Spleen (tissue), 11 donors: ENCODE results near the gene SMARCD2. TPM values are rescaled to one million over a fixed set of nuclear protein-coding genes. Genes with fewer than 3 reads are reported as not detected.

ENCODE experiments used
- DNase-seq: peaks from one replicate; pipeline ENCODE4 v3.0.0-alpha.2; 2020
- H3K27ac ChIP-seq, 8 donors: fragments of 200-600 bp; sonication (generic) in 7 of 8; 1 replicate in 4 of 8; 2 replicates in 4 of 8; pipeline versions ENCODE4 v1.5.0 to v1.8.0; 2016 to 2021; ENCODE audit warnings: inconsistent platforms in 4 of 8, mild to moderate bottlenecking in 4 of 8, moderate library complexity in 1 of 8
- H3K27me3 ChIP-seq, 7 donors: fragments of 200-600 bp; sonication (generic) in 6 of 7; replicated peaks in 1 of 7; 1 replicate in 4 of 7; 2 replicates in 3 of 7; pipeline versions ENCODE4 v1.5.0 to v1.8.0; 2016 to 2021; ENCODE audit warnings: inconsistent platforms in 3 of 7, mild to moderate bottlenecking in 1 of 7
- H3K36me3 ChIP-seq, 6 donors: fragments of 200-600 bp; sonication (generic) in 5 of 6; 1 replicate in 4 of 6; 2 replicates in 2 of 6; pipeline versions ENCODE4 v1.5.0 to v1.8.0; 2016 to 2021; ENCODE audit warnings: inconsistent platforms in 2 of 6
- H3K4me1 ChIP-seq, 6 donors: fragments of 200-600 bp; sonication (generic) in 5 of 6; 1 replicate in 3 of 6; 2 replicates in 3 of 6; pipeline versions ENCODE4 v1.5.0 to v1.8.0; 2016 to 2021; ENCODE audit warnings: inconsistent platforms in 3 of 6
- H3K4me3 ChIP-seq, 8 donors: fragments of 200-600 bp; sonication (generic) in 7 of 8; 1 replicate in 4 of 8; 2 replicates in 4 of 8; pipeline versions ENCODE4 v1.5.0 to v1.8.0; 2016 to 2021; ENCODE audit warnings: inconsistent platforms in 4 of 8, mild to moderate bottlenecking in 4 of 8, moderate library complexity in 2 of 8
- H3K9me3 ChIP-seq, 8 donors: fragments of 200-600 bp; sonication (generic) in 7 of 8; 1 replicate in 4 of 8; 2 replicates in 4 of 8; pipeline versions ENCODE4 v1.5.0 to v1.8.0; 2016 to 2021; ENCODE audit warnings: inconsistent platforms in 4 of 8
- POLR2A ChIP-seq, 3 donors: fragments of 450-650 bp; IDR thresholded peaks; one replicate each; pipeline ENCODE4 v1.5.1; 2017; ENCODE audit warnings: antibody characterized with exemption in 3 of 3, mild to moderate bottlenecking in 1 of 3
- POLR2AphosphoS5 ChIP-seq, 3 donors: sonication (generic); formaldehyde crosslinking; IDR thresholded peaks; one replicate each; pipeline ENCODE4 v1.5.1; 2017; ENCODE audit warnings: antibody characterized with exemption in 3 of 3
- WGBS, 5 donors: extraction: QIAGEN DNeasy Blood & Tissue Kit in 3 of 5; methylation state at CpG; one replicate each; pipeline versions ENCODE4 v1.1.5 to v1.1.7; 2013 to 2018; 5-methylcytosine and 5-hydroxymethylcytosine counted together
- intact Hi-C: fragments of 100-400 bp; cut with DNase I; formaldehyde crosslinking; loops from one replicate; pipeline ENCODE4 v1.15.0; 2023; ENCODE audit warnings: low total_unique reads
- polyA plus RNA-seq, 3 donors: library from polyadenylated mRNA; stranded (reverse); fragments of 200-250 nt; gene quantifications; one replicate each; pipeline ENCODE4 v1.2.1, GENCODE V29; 2013
- total RNA-seq, 7 donors: library from RNA; depleted of rRNA in 3 of 7; stranded (reverse); fragments of >200 nt in 3 of 7; fragmentation: NEBNext Ultra II Directional in 4 of 7; extraction: Animal tissue kit (Norgen Biotek cat#: 25700) in 4 of 7; gene quantifications; one replicate each; pipeline versions ENCODE4 v1.1.0 to v1.2.1, GENCODE V29; 2016 to 2021
- TF ChIP-seq, protein P1 (sequence below), 11 experiments: fragments of 200-600 bp in 7 of 11; fragments of 450-650 bp in 4 of 11; sonication (generic) in 4 of 11; IDR thresholded peaks in 8 of 11; conservative IDR thresholded peaks in 3 of 11; 1 replicate in 7 of 11; 2 replicates in 4 of 11; pipeline versions ENCODE4 v1.4.0 to v1.8.0; 2016 to 2021; ENCODE audit warnings: antibody characterized with exemption in 11 of 11, inconsistent platforms in 4 of 11, mild to moderate bottlenecking in 1 of 11
- donor health status: healthy with polysubstance abuse.
- donor health status: DM: no; HTN: no; CAD: no; lungs with moderate emphysema.
- donor health status: DM: no; HTN: no; CAD: no.
- donor health status: Bipolar disorder and iron deficiency.
- donor health status: healthy.
- donor health status: DM: no; HTN: no; CAD: no.
- donor health status: DM: yes; HTN: yes; CAD: no.

Gene SMARCD2
- total and polyA plus RNA-seq, 10 donors = 47.3 to 154 (median 88.6) TPM

DNA sequence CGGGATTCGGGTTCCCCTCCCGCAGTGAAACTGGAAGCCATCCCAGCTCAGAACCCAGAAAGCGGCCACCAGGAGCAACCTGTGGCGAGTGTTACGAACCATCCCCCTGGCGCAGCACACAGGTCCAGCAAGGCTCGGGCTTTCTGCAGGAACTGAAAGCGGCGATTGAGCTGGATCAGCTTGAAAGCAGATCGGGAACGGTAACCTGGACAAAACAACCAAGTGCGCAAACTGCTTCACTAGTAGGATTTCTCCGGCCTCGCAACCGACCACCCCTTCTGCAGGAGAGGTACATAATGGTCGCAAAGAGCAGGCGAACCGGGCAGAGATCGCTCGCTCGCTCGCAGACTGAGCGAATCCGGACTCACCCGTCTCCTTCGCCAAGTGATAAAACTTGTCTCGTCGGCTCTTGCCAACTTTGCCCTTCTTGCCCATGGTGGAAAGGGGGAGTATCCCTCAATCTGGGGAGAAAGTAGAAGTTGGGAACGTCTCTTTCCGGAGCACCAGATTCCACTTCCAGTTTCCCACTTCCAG, 15.9 kb downstream of the SMARCD2 start:
- peaks cover 25 to 92% (median 58%) of the 10 kb centered on the region in 6 donors for H3K4me1 ChIP-seq
- intact Hi-C loops = loop anchor here (10.0 kb wide), 2 partner anchors 52 to 132 kb away; partner anchors contain the start of genes CCDC47 and DDX42
- no peak for DNase-seq
- TF ChIP-seq, protein P1, sequence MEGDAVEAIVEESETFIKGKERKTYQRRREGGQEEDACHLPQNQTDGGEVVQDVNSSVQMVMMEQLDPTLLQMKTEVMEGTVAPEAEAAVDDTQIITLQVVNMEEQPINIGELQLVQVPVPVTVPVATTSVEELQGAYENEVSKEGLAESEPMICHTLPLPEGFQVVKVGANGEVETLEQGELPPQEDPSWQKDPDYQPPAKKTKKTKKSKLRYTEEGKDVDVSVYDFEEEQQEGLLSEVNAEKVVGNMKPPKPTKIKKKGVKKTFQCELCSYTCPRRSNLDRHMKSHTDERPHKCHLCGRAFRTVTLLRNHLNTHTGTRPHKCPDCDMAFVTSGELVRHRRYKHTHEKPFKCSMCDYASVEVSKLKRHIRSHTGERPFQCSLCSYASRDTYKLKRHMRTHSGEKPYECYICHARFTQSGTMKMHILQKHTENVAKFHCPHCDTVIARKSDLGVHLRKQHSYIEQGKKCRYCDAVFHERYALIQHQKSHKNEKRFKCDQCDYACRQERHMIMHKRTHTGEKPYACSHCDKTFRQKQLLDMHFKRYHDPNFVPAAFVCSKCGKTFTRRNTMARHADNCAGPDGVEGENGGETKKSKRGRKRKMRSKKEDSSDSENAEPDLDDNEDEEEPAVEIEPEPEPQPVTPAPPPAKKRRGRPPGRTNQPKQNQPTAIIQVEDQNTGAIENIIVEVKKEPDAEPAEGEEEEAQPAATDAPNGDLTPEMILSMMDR (IDR thresholded peaks at IDR 0.05 in 8 of 11, conservative IDR thresholded peaks at IDR 0.05 in 3 of 11) = no peak
- TF ChIP-seq POLR2A (IDR thresholded peaks at IDR 0.05) (no peak), POLR2AphosphoS5 (IDR thresholded peaks at IDR 0.05) (no peak)
- H3K4me3 ChIP-seq = peak overlapping the region; percentile 85 to 98 (median 92)
- H3K36me3 ChIP-seq = peaks cover 0 to 75% (median 65%) of the 10 kb centered on the region in 6 donors
- H3K9me3 ChIP-seq = no peaks in the 10 kb centered on the region
- 1 to 2% (median 1%) methylated on average over 27 to 31 of the region's 31 CpGs for WGBS, 5 donors
- H3K27me3 ChIP-seq = no peaks in the 10 kb centered on the region
- H3K27ac ChIP-seq = peak overlapping the region; percentile 88 to 94 (median 94)

DNA sequence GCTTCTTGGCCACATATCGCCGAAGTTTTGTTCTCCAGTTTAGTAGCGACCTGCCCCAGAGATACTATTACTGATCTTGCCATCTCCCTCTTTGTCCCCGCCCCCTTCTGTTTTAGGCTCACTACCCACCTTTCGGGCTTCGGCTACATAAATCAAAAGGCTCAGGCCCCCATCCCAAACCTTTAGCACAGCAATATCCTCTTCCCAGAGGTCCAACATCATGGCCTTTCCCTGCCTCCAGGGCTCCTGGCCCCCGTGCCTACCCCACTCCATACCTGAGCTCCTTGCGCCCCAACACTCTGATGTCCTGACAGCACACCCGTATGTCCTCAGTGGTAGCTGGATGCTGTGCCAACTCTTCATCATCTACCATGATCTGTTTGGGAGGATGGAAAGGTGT, 18.1 kb downstream of the SMARCD2 start:
- H3K36me3 ChIP-seq = peaks cover 0 to 75% (median 65%) of the 10 kb centered on the region in 6 donors
- DNase-seq = no peak
- no peaks in the 10 kb centered on the region for H3K27me3 ChIP-seq
- H3K4me1 ChIP-seq = peaks cover 24 to 91% (median 48%) of the 10 kb centered on the region in 6 donors
- TF ChIP-seq POLR2A (IDR thresholded peaks at IDR 0.05) (no peak), POLR2AphosphoS5 (IDR thresholded peaks at IDR 0.05) (no peak)
- TF ChIP-seq, protein P1 (IDR thresholded peaks at IDR 0.05 in 8 of 11, conservative IDR thresholded peaks at IDR 0.05 in 3 of 11) = no peak
- intact Hi-C loops = loop anchor here (10.0 kb wide), 2 partner anchors 50 to 130 kb away; partner anchors contain the start of genes CCDC47 and DDX42
- H3K27ac ChIP-seq = peak overlapping the region in 3 of 8 donors; percentile 32 to 94 (median 53)
- 94 to 97% (median 97%) methylated on average over 9 of the region's 9 CpGs for WGBS, 5 donors
- no peak overlapping the region for H3K4me3 ChIP-seq
- H3K9me3 ChIP-seq = no peaks in the 10 kb centered on the region

DNA sequence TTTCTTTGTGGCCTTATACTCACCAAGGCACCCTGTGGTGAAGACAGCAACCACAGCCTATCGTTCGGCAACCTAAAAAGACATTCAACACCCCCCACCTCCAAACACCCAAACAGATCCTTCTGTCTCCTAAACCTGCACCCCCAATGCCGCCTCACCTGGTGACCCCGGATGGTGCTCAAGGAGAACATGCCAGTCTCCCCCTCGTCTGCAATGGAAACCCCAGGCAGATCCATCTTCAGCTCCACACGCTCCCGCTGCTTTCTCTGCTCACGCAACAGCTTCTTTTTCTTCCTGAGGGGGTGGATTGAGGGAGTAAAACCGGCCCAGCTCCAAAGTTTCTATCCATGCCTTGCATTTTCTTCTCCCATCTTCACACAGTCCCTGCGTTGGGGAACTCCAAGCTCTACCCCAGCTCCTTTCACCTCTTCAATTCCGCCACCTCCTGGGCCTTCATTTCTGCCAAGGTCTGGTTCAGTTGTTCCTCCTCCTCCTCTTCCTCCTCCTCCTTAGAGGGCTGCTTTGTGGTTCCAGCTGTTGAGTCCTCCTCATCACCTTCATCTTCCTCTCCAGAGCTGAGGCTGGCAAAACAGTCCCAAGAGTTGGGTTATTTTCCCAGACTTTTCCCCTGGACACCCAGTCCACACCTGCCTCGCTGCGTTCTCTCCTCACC, 18.7 kb downstream of the SMARCD2 start:
- Histone ChIP-seq H3K4me3 (no peak overlapping the region), H3K27me3 (no peaks in the 10 kb centered on the region), H3K36me3 (peaks cover 0 to 75% (median 67%) of the 10 kb centered on the region in 6 donors), H3K27ac (no peak overlapping the region), H3K9me3 (no peaks in the 10 kb centered on the region), H3K4me1 (peaks cover 19 to 90% (median 44%) of the 10 kb centered on the region in 6 donors)
- no peak for DNase-seq
- WGBS, 5 donors = 92 to 94% (median 93%) methylated on average over 13 of the region's 13 CpGs
- TF ChIP-seq POLR2AphosphoS5 (IDR thresholded peaks at IDR 0.05) = no peak
- intact Hi-C loops = loop anchor here (10.0 kb wide), 2 partner anchors 49 to 129 kb away; partner anchors contain the start of genes CCDC47 and DDX42

DNA sequence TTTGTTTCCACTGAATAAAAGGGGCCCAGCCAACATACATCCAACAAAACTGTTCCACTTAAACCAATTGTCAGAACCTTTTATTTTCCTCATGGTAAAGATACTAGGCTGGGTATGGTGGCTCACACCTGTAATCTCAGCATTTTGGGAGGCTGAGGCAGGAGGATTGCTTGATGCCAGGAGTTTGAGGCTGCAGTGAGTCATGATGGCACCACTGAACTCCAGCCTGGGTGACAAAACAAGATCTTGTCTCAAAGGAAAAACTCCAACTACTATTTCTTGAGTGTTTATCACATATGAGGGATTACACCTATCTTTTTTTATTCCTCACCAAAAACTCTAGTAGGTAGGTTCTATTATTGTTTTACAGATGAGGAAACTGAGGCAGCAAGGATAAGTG, 19.9 kb downstream of the SMARCD2 start:
- Histone ChIP-seq H3K27ac (peak overlapping the region in 2 of 8 donors; percentile 41 to 42), H3K4me1 (peaks cover 9 to 79% (median 34%) of the 10 kb centered on the region in 6 donors), H3K27me3 (no peaks in the 10 kb centered on the region), H3K4me3 (no peak overlapping the region), H3K9me3 (no peaks in the 10 kb centered on the region), H3K36me3 (peaks cover 0 to 84% (median 80%) of the 10 kb centered on the region in 6 donors)
- DNase-seq = no peak
- intact Hi-C loops = loop anchor here (10.0 kb wide), 2 partner anchors 48 to 128 kb away; partner anchors contain the start of genes CCDC47 and DDX42
- TF ChIP-seq POLR2AphosphoS5 (IDR thresholded peaks at IDR 0.05) = no peak
- TF ChIP-seq, protein P1 (IDR thresholded peaks at IDR 0.05 in 8 of 11, conservative IDR thresholded peaks at IDR 0.05 in 3 of 11) = no peak
- TF ChIP-seq POLR2A (IDR thresholded peaks at IDR 0.05) = no peak
